NCI-H524 treated with DMSO at 0.1 percent for 48 hours (cell line): ENCODE measurements around the gene BTF3.
"Not testable (repeated sequence)": the region's sequence is repeated elsewhere in the genome, so short reads cannot be mapped to it uniquely, and the experiment has no call there.

Experiments
- DNase-seq: peaks from one replicate; lab custom pipeline; 2025; lab: John Stamatoyannopoulos, UW

Gene BTF3

DNA sequence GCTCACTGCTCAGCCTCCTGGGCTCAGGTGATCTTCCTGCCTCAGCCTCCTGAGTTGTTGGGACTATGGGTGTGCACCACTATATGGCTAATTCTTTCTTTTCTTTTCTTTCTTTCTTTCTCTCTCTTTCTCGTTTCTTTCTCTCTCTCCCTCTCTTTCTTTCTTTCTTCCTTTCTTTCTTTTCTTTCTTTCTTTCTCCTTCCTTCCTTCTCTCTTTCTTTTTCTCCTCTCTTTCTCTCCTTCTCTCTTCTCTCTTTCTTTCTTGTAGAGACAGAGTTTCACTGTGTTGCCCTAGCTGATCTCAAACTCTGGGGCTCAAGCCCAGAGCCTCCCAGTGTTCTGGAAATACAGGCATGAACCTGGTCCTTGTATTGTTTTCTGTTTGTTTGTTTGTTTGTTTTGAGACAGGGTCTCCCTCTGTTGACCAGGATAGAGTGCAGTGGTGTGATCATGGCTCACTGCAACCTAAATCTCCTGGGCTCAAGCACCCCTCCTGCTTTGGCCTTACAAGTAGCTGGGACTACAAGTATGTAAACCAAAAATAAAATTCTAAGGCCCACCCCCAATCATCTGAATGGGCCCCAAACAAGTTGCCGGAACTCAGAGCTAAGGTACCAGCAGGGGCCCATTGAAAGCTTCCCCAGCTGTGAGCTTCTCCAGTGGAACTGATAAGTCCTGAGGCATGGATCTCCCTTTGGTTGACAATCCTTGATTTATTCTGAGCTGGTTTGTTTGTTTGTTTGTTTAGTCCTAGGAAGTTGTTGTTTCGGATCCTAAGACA, 11.9 kb upstream of the BTF3 start:
- no peak for DNase-seq

DNA sequence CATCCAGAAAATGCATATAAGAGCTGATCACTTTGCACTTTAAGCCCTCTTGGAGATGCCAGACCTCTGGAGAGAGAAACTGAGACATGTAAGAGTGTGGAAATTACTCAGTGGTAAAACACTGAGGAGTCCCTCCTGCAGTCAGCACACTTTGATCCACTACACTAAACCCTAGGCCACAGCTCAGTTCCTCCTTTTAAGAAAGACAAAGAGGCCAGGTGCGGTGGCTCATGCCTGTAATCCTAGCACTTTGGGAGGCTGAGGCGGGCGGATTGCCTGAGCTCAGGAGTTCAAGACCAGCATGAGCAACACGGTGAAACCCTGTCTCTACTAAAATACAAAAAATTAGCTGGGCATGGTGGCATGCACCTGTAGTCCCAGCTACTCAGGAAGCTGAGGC, 11.0 kb upstream of the BTF3 start:
- DNase-seq: not testable (repeated sequence)

DNA sequence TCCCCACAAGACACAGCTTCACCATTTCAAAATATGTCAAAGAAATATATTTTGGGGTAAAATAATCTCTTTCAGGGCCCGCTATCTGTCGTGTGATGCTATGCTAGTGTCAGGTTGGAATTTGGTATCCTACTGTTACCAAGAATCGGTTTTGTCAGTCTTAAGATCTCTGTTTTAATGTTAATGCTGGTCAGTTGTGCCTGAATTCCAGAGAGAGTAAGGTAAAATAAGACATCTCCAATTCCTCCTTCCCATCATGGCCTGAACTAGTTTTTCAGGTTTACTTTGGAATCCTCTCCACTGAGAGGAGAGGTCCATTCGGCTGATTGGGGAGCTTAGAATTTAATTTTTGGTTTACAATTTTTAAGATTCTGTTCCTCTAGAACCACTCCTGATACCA, 10.4 kb upstream of the BTF3 start:
- DNase-seq: no peak

DNA sequence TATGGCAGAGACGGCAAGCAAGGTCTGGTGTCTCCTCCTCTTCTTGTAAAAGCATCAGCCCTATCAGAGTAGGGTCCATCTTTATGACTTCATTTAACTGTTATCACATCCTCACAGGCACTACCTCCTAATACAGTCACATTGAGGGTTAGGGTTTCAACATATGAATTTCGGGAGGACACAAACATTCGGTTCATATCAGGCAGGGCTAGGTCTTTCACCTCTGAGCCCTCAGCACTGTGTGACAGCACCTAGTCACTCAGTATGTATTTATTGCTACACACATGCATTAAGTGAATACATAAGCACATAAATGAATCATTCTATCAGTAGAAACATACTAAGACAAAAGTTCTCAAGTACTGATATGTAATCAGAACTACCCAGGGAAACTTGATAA, 9.4 kb upstream of the BTF3 start:
- DNase-seq: no peak

DNA sequence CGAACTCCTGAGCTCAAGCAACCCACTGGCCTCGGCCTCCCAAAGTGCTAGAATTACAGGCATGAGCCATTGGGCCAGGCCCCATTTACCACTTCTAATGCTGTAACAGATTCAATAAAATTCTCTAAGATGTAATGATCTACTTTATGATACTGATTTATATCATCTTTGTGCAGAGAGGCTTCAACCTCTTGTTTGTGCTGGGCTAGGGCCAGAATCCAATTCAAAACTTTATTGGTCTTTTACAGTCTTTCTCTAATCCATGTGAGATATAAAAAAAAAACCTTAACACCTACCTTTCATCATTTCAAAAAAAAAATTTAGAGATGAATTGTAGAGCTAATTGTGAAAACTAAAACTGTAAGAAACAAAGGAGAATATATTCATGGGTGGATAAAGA, 8.2 kb upstream of the BTF3 start:
- no peak for DNase-seq

DNA sequence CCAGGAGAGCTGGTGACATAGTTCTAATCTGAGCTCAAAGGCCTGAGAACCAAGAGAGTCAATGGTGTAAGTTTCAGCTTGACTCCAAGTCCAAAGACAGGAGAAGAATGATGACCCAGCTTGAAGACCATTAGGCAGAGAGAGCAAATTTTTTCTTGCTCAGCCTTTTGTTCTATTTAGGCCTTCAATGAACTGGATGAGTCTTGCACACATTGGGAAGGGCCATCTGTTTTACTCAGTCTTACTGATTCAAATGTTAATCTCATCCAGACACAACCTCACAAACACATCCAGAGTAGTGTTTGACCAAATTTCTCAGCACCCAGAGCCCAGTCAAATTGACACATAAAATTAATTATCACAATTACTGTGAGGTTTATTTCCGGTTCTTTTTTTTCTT, 7.1 kb upstream of the BTF3 start:
- DNase-seq: no peak

DNA sequence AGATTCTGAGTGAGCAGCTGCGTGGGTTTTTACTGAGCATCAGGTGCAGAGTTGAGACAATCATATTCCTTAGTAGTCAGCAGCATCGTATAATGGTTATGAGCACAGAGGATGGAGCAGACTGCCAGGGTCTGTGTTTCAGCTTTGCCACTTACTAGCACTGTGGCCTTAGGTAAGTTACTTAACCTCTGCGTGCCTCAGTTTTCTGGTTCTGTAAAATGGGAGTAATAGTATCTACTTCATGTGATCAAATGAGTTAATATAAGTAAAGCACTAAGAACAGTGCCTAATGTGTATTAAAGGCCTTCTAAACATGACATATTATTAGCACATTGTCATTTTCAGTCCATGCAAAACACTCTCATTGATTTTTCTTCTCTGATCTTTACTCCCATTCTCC, 4.8 kb upstream of the BTF3 start:
- no peak for DNase-seq

DNA sequence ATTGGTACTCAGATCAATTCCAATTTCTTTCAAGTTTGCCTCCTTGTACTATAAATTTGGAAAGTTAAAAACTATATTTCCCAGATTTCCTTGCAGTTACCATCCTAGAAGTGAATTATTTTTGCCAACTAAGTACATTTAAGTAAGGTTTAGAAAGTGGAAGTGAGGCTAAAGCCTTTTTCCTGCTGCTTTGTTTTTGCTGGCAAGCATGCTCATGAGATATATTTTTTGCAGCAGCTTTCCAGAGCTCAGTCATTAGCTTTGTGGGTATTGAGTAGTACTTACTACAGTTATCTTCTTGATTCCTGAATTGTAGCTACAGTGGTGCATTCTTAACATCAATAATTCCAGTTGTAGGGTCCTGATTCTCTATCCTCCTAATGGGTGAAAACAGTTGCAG, 3.5 kb upstream of the BTF3 start:
- no peak for DNase-seq

DNA sequence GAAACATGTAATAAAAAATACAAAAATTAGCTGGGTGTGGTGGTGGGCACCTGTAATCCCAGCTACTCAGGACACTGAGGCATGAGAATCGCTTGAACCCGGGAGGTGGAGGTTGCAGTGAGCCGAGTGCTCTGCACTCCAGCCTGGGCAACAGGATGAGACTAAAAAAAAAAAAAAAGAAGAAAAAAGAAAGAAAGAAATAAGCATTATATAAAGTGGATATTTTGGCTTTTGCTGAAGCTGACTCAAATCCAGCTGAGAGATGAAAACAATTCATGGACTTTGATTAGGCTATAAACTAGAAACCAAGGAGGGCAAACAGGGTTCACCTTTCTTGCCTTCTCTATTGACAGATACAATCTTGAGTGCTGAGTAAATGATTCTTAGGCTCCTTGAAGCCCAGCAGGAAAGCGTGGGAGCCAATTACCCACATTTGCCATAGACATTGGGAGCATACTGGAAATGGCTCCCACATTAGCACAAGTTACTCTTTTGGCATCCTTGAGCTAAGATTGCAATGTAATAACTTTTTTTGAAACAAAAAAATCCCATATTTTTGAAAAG, 2.4 kb upstream of the BTF3 start:
- no peak for DNase-seq

DNA sequence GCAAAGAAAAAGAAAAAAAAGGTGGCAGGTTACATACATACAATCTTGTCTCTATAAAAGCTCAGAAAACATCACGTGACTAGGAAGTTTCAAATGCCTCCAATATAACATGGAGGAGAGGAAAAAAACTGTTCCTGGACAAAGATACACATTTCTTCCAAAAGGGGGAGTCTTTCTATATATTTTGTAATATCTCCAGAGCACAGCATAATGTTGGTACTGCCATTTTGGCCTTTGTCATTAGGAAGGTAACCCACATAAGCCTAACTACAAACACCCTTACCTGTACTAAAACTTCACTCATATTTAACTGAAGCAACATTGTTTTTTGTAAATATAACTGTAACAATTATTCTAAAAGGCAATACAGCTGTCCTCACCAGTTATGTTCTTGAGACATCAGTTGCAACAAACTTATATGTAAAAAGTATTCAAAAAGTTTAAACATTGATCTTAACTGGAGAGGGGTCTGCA, 1.2 kb upstream of the BTF3 start:
- DNase-seq: peak; percentile 67

DNA sequence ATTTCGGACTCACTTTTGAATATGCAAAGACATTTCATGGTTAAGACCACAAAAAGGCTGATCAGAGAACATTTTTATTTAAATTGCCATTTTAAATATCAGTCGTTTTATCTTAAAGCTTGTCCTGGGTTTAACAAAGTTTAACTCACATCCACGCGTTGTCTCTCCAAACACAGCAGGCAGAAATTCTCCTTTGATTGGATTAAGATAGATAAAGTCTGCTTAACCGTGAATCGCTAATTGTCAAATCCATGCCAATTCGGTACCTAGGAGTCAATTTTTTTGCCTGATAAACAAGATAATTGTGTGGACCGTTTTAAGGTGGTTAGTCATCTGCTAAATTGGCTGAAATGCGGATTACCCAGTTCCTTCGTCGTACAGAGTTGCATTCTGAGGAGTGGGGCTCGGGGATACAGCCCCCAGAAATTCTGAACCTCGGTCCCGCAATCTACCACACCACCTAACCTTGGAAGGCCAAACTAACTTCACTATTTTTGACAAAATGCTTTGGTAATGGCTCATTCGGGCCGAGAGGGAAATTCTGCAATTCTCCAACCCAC, 665 bp upstream of the BTF3 start:
- DNase-seq: no peak

DNA sequence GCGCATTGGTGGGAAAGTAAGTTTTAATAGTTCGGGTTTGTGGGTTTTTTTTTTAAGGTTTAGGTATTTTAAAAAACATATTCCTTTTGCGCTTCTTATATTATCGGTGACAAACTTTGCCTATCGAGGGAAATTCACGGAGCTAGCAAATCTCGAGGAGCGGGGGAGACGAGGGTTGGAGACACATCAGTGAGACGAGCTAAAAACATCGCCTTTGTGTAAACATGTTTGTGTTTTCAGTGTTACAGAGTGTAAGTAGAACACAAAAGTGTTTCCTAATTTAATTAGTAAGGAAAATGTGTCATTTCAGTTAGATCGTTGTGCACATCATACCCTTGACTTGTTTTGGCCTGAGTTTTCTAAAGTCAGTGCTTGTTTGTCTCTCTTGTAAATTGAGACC, 945 bp downstream of the BTF3 start:
- no peak for DNase-seq

DNA sequence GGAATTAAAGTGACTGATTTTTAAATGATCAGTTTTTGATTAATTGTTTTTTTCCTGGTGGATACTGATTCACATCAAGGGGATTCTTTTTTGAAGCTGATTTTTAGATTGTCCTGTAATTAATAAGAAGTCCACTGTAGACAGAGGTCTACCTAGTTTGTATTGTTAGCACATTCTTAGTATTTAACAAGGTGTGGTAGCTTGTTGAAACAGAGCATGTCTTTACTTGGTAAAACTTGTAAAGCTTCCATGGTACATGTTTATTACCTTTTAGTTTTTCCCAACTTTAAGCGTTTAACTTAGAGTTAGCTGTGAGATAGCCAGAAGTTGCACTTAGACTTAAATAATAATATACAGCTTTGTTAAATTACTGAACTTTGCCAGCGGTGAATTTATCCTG, 1.5 kb downstream of the BTF3 start:
- no peak for DNase-seq

DNA sequence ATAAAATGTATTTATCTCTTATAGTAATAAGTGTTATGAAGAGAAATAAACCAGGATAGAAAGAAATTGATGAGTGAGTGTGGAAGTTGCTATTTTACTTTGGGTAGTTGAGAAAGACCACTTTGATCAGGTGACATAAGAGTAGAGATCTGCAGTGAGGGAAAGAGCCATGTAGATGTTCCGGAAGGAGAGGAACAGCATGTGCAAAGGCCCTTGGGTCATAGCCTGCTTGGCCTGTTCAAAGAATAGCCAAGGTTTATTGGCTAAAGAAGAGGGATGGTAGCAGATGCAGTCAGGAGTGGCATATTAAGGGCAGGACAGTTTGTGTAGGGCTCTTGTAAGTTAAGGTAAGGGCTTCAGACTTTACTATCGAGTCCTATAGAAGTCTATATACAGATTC, 3.2 kb downstream of the BTF3 start:
- DNase-seq: no peak

DNA sequence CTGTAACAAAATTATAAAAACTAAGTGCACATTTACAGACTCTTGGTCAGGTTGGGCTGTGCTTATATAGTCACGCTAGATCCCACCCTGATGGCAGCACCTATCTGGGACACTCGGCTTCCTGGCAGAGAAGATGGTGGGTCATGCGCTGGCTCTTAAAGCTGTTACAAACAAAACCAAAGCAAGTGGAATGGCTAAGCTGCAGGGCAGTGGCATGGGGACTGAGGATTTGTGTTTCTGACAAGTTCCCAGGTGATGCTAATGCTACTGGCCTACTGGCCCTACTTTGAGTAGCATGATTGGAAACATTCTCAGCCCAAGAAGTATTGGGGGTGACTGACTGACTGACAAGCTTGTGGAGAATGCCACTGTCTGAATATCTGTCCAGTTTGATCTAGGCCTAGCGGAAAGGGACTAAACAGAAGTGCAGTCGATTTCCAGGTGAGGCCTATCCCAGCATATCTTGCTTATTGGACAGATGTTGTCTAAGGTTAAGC, 8.3 kb downstream of the BTF3 start:
- no peak for DNase-seq

DNA sequence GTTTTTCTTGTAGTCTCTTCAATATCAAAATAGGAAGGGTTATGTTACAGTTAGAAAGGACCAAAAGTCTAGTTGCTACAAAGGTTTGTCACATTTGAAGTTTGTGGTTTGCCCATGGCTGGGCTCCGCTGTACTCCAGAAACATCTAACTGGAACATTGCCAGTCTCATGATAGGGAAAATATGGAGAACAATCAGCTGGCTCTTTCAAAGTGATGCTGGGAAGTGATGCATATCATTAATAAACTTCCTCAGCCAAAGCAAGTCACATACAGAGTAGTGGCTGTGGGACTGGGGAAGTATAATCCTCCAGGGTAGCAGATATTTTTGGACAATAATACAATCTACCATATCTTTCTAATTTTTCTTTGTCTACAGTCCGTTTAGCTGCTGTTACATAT, 8.8 kb downstream of the BTF3 start:
- no peak for DNase-seq

DNA sequence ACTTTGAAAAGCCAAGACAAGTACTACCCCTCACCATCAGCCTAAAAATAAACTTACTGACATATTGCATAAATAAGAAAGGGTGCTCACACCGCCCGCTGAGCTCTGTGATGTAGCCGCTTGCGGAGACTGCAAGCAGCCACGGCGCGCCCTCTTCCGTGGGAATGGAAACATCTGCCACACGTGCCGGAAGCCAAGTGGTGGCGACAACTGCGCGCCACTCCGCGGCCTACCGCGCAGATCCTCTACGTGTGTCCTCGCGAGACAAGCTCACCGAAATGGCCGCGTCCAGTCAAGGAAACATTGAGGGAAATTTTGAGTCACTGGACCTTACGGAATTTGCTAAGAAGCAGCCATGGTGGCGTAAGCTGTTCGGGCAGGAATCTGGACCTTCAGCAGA, 10.3 kb downstream of the BTF3 start:
- DNase-seq: not testable (repeated sequence)

DNA sequence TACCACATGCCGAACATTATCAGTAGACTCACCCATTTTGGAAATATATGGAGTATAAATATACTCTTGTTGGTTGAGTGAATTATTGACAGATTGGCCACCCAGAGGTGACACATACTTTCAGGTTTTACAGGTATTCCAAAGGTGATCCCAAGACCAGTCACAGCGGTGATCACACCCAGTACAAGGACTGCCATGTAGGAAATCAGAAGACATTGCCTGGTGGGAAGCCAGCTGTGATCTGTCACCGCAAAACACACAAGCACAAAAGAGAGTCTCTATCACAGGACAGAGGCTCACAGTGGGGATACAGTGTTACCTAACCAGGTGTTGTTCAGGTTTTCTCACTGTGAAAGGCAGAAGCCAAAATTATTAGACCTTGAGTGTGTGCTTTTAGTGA, 15.8 kb downstream of the BTF3 start:
- no peak for DNase-seq

DNA sequence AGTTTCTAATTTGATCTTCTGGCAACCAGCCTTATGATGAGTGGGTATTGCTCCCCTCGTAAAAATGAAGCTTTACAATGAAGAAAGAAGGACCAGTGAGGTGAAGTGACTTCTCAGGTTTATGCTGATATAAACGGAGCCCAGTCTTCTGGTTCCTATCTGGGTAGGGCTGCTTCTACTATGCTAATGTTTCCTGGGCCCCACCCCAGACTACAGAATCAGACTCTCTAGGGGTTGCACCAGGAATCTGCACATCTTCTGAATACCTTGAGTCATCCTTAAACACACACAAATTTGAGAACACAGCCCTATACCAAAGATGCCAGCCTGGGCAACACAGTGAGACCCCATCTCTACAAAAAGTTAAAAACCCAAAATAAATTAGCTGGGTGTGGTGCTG, 16.2 kb downstream of the BTF3 start:
- no peak for DNase-seq

DNA sequence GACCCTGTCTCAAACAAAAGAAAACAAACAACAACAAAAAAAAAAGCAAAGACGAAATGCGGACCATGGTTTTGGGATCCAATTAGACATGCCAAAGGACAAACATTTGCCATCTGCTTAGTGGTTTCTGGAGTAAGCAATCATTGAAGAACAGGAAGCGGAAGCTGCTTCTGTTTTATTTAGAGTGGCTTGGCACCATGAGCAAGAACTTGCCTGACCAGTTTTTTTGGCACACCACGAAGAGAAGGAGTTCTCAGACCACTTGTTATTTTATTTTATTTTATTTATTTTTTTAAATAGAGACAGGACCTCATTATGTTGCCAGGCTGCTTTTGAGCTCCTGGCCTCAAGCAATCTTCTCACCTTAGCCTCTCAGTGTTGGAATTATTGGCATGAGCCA, 17.0 kb downstream of the BTF3 start:
- DNase-seq: no peak

DNA sequence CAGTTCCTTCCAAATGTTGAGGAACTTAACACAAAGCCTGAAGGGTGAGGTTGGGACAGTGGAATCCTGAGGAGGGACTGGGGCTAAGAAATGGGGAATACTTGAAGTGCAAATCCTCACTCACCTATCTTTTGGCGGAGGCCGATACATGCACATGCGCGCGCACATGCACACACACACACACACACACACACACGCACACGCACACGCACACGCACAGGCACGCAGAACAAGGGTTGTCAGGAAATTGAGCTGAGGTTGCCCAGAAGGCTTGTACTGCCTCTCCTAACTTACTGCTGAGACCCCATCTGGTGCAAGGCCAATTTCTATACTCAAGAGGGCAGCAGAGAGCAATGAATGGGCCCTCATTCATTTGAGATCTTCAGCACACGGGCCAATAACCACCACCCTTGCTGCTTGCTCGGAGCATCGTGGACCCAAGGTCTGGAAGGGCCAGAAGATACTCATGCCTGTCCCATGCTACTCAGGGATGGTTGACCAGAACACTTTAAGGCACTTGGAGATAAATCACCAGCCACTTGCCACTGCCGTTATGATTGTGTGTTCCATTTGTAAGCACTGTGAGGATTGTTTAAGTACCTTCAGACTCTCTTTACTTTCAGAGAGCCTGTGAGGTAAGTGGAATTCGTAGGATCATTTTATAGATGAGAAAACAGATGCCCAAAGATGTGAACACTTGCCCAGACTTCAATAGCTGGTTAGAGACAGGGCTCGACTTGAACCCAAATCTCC, 21.5 kb downstream of the BTF3 start:
- peak; percentile 69 for DNase-seq

DNA sequence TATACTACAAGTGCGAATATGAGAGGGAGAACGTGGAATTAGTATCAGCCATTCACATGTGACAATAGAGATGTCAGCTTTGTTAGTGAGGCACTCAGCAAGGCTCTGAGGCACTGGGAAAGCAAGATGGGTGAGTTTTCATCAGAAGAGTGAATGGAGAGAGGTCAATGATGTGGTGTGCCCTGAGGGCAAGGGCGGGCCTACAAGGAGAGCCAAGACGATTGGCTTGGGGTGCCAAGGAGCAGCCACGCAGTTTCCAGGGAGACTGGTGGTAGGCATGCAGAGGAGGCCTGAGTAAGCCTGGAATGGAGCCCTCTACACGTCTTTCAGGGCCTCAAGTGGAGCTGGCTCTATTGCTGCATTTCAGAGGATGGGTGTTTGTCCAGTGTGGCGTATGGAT, 24.7 kb downstream of the BTF3 start:
- no peak for DNase-seq

DNA sequence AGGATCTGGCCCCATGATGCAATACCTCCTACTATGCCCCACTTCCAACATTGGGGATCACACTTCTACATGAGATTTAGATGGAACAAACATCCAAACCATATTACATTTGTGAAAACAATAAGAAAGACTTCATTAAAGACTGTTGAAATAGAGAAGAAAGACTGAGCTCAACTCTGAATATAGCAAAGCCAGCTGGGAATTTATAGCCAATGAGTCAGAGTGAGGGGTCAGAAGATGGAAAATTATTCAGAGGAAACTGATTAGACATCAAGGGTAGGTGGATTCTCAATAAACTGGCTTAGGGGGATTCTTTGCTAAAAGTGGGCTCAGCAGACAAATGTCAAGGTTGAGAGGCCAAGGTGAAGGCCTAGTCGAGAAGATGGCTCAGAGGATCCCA, 25.6 kb downstream of the BTF3 start:
- no peak for DNase-seq
